Kidney epithelial cell (primary cell): ENCODE results near the gene FBLN5. TPM values are rescaled to one million over a fixed set of nuclear protein-coding genes. Genes with fewer than 3 reads are reported as not detected.

Experiments
- DNase-seq: peaks from one replicate; pipeline ENCODE4 v3.0.0-alpha.2; 2010; ENCODE audit warnings: low read depth
- H3K27me3 ChIP-seq: 2 replicates; pipeline ENCODE4 v1.6.0; 2011; ENCODE audit warnings: low read length; ENCODE audit not compliant: control insufficient read depth, insufficient read depth
- H3K36me3 ChIP-seq: 2 replicates; pipeline ENCODE4 v1.5.1; 2011; ENCODE audit warnings: low read length; ENCODE audit not compliant: control insufficient read depth, insufficient read depth
- H3K4me3 ChIP-seq: 2 replicates; pipeline ENCODE4 v1.5.1; 2011; ENCODE audit warnings: low read depth, mild to moderate bottlenecking, control low read depth, low read length
- CTCF ChIP-seq: IDR thresholded peaks from 2 replicates; pipeline ENCODE4 v1.5.1; 2011; ENCODE audit warnings: mild to moderate bottlenecking, moderate library complexity, low read length, control low read depth, inconsistent platforms; ENCODE audit not compliant: insufficient read depth, poor library complexity, severe bottlenecking
- total RNA-seq: library from RNA; depleted of rRNA; stranded (reverse); fragments of >200 nt; gene quantifications from 2 replicates; pipeline ENCODE4 v1.2.3, GENCODE V29; 2015

FBLN5 gene
- total RNA-seq, 1 donor from 2014 or later = 4.8 TPM

DNA sequence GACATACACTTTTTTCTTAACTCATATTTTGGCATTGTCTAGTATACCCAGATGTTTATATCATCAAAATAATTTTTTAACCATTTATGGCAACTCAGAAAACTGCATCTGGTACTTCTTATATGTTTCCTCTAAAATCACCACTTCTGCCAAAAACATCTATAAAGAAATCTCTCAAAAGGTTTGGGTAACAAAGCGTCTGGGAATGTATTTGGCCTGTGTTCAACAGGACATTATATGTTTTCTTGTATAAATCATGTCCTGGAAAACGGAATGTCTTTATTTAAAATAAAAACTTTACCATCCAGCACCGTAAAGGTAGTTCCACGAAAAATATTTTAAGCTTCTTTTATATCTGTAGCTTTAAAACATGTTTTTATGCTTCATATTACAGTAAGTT is 36.1 kb upstream of the FBLN5 start:
- H3K27me3 ChIP-seq = no peaks in the 10 kb centered on the region
- no peak overlapping the region for H3K4me3 ChIP-seq
- no peaks in the 10 kb centered on the region for H3K36me3 ChIP-seq
- TF ChIP-seq CTCF = no peak
- DNase-seq = no peak

GRCh38 chr14:91980157-91980556 is 32.7 kb upstream of the FBLN5 start:
- H3K36me3 ChIP-seq = no peaks in the 10 kb centered on the region
- no peak for TF ChIP-seq CTCF
- no peak overlapping the region for H3K4me3 ChIP-seq
- no peaks in the 10 kb centered on the region for H3K27me3 ChIP-seq
- peak; percentile 94 for DNase-seq

DNA sequence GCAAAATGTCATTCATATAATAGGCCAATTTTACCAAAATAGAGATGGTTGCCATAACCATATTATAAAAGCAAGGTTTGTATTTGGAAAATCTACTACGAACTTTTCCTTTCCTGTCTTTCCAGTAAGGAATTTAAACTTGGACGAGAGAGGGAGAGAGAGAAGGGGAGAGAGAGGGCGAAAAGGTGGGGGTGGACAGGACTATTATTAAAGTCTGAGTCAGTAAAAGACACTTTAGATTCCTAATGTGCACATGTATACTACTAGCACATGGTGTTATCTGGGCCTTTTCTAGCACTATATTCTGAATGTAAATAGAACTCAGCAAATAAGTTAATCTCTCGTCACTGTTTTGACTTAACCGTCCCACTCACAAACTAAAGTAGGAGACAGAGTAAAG is 30.4 kb upstream of the FBLN5 start:
- TF ChIP-seq CTCF = no peak
- no peaks in the 10 kb centered on the region for H3K36me3 ChIP-seq
- DNase-seq = no peak
- no peak overlapping the region for H3K4me3 ChIP-seq
- no peaks in the 10 kb centered on the region for H3K27me3 ChIP-seq

- TF ChIP-seq CTCF = no peak
Observed at GRCh38 chr14:91975763-91976162, 28.3 kb upstream of the FBLN5 start.

DNA sequence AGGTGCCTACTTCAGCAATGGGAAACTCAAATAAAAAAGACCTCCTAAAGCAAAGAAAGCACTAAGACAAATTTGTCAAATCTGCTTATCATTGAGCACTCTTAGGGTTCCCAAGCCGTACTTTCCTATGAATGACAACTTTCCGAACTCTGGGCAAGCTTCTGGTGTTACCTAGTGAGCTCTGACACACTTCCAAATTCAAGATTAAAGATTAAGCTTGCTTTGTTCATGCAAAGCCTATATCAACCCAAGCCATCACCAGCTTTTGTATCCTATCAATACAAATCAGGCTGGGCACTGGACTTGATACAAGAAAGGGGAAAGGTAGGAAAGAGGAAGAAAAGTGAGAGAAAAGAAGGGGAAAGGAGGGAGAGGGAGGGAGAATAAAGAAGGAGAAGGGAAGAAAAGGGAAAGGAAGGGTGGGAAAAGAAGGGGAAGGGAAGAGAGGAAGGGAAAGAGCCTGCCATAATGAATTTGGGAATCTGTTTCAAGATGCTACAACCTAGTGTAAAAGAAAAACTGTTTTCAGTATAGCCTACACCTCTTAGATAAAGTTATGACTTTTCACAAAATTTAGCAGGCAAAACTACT is 23.8 kb upstream of the FBLN5 start:
- no peaks in the 10 kb centered on the region for H3K36me3 ChIP-seq
- DNase-seq = no peak
- no peak overlapping the region for H3K4me3 ChIP-seq
- no peaks in the 10 kb centered on the region for H3K27me3 ChIP-seq
- TF ChIP-seq CTCF = no peak

More at GRCh38 chr14:91975763-91976162, 28.3 kb upstream of the FBLN5 start:
- H3K36me3 ChIP-seq = no peaks in the 10 kb centered on the region
- DNase-seq = no peak
- H3K4me3 ChIP-seq = no peak overlapping the region
- no peaks in the 10 kb centered on the region for H3K27me3 ChIP-seq

DNA sequence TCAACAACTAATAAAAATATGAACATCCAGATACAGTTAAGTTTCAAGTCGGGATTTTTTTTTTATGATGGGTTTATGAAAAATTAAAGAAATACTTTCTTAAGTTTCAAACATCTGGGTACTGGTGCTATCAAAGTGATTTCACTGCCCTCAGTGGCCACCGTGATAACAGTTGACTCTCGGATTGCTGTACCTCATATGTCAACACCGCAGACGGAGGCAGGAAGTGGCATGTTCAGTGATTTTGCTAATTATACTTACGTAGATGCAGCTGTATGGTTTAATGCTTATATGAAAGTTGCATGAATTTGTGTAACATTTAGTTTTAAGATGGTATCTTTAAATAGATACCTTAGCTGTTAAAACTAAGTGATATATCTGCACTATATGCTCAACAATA is 20.8 kb upstream of the FBLN5 start:
- Histone ChIP-seq H3K4me3 (no peak overlapping the region), H3K36me3 (no peaks in the 10 kb centered on the region), H3K27me3 (no peaks in the 10 kb centered on the region)
- no peak for TF ChIP-seq CTCF
- DNase-seq = no peak
